ENCODE measurements around the gene SFI1. TPM values are rescaled to one million over a fixed set of nuclear protein-coding genes. Genes with fewer than 3 reads are reported as not detected.
A peak's percentile ranks its signal among the peaks of the same experiment; 100 is the strongest.

The SFI1 gene
- total RNA-seq, 1 experiment from 2014 or later: 53.1 TPM

GRCh38 chr22:31490496-31490925 lies 5.8 kb upstream of the SFI1 start:
- Histone ChIP-seq H3K27ac (ENCODE audit: low read depth, low read length) (peak overlapping the region; percentile 88), H3K9me3 (ENCODE audit: control insufficient read depth in 1 of 2, insufficient read depth in 1 of 2, low read depth in 1 of 2, low read length in 2 of 2) (no peaks in the 10 kb centered on the region), H3K79me2 (ENCODE audit: insufficient read depth, low read length) (peaks cover 30% of the 10 kb centered on the region), H3K4me2 (ENCODE audit: low read length) (peak overlapping the region; percentile 88), H3K4me3 (replicated peaks in 1 of 2; ENCODE audit: low read depth in 1 of 2, low read length in 2 of 2) (peak overlapping the region; percentile 66 to 88), H3K27me3 (ENCODE audit: insufficient read depth, low read length) (no peaks in the 10 kb centered on the region), H4K20me1 (ENCODE audit: insufficient read depth) (no peaks in the 10 kb centered on the region), H3K9ac (ENCODE audit: low read length) (peak overlapping the region; percentile 80), H3K36me3 (ENCODE audit: control insufficient read depth in 1 of 2, insufficient read depth in 2 of 2, low read length in 2 of 2) (peaks cover 3 to 4% of the 10 kb centered on the region in 2 experiments; a peak in 3 of 4 replicates), H2AFZ (ENCODE audit: low read depth, low read length, poor library complexity, severe bottlenecking) (peak overlapping the region; percentile 77), H3K4me1 (ENCODE audit: control insufficient read depth in 1 of 2, insufficient read depth in 2 of 2, low read length in 2 of 2) (peaks cover 21 to 24% of the 10 kb centered on the region in 2 experiments), H3K9me2 (ENCODE audit: insufficient read depth) (no peaks in the 10 kb centered on the region)
- DNase-seq (ENCODE audit: low read depth, low spot score) (peak; percentile 22), ATAC-seq (peak; percentile 55)
- RAD21 ChIA-PET (ENCODE audit: low non-redundant PET in 1 of 2, low total read pairs in 2 of 2, uncharacterized antibody in 2 of 2, unreplicated experiment in 2 of 2): no interaction called here
- CTCF ChIA-PET: no interaction called here
- POLR2A ChIA-PET: no interaction called here
- intact Hi-C loops (cut with micrococcal nuclease): no loop called here
- BruUV-seq (replicated peaks): TSS peak; percentile 73
- no peak for TF ChIP-seq CBX3 (IDR thresholded peaks at IDR 0.05; ENCODE audit: low read depth)
- no peak for TF ChIP-seq POLR2AphosphoS5 (IDR thresholded peaks at IDR 0.05; ENCODE audit: low read depth, low read length)
- TF ChIP-seq, protein P1, sequence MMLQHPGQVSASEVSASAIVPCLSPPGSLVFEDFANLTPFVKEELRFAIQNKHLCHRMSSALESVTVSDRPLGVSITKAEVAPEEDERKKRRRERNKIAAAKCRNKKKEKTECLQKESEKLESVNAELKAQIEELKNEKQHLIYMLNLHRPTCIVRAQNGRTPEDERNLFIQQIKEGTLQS (IDR thresholded peaks at IDR 0.05): no peak
- TF ChIP-seq CEBPB (IDR thresholded peaks at IDR 0.05; ENCODE audit: low read depth): no peak
- peak; percentile 41; the same call in 1 of the 2 replicates for TF ChIP-seq SIN3A (IDR thresholded peaks at IDR 0.05; ENCODE audit: low read depth)
- no peak for TF ChIP-seq JUND (IDR thresholded peaks at IDR 0.05)
- TF ChIP-seq SP1 (IDR thresholded peaks at IDR 0.05; ENCODE audit: low read depth): no peak

GRCh38 chr22:31491218-31491962 lies 4.9 kb upstream of the SFI1 start:
- ChIA-PET CTCF (no interaction called here), POLR2A (no interaction called here), RAD21 (ENCODE audit: low non-redundant PET in 1 of 2, low total read pairs in 2 of 2, uncharacterized antibody in 2 of 2, unreplicated experiment in 2 of 2) (no interaction called here)
- BruUV-seq (replicated peaks): no TSS peak
- Histone ChIP-seq H3K36me3 (ENCODE audit: control insufficient read depth in 1 of 2, insufficient read depth in 2 of 2, low read length in 2 of 2) (peaks cover 3 to 4% of the 10 kb centered on the region in 2 experiments; a peak in 3 of 4 replicates), H4K20me1 (ENCODE audit: insufficient read depth) (no peaks in the 10 kb centered on the region), H2AFZ (ENCODE audit: low read depth, low read length, poor library complexity, severe bottlenecking) (no peak overlapping the region), H3K4me1 (ENCODE audit: control insufficient read depth in 1 of 2, insufficient read depth in 2 of 2, low read length in 2 of 2) (peaks cover 25 to 26% of the 10 kb centered on the region in 2 experiments), H3K4me2 (ENCODE audit: low read length) (peak overlapping the region; percentile 88), H3K9ac (ENCODE audit: low read length) (peak overlapping the region; percentile 80), H3K9me2 (ENCODE audit: insufficient read depth) (no peaks in the 10 kb centered on the region), H3K79me2 (ENCODE audit: insufficient read depth, low read length) (peaks cover 30% of the 10 kb centered on the region), H3K9me3 (ENCODE audit: control insufficient read depth in 1 of 2, insufficient read depth in 1 of 2, low read depth in 1 of 2, low read length in 2 of 2) (no peaks in the 10 kb centered on the region), H3K27ac (ENCODE audit: low read depth, low read length) (peak overlapping the region; percentile 88; the same call in 1 of the 2 replicates), H3K27me3 (ENCODE audit: insufficient read depth, low read length) (no peaks in the 10 kb centered on the region), H3K4me3 (replicated peaks in 1 of 2; ENCODE audit: low read depth in 1 of 2, low read length in 2 of 2) (peak overlapping the region; percentile 66 to 88)
- TF ChIP-seq ZBTB33 (IDR thresholded peaks at IDR 0.05; ENCODE audit: extremely low read depth, insufficient replicate concordance, low read length) (no peak), SP1 (IDR thresholded peaks at IDR 0.05; ENCODE audit: low read depth) (no peak), CBX3 (IDR thresholded peaks at IDR 0.05; ENCODE audit: low read depth) (no peak), ZNF274 (IDR thresholded peaks at IDR 0.05; ENCODE audit: low read depth, low read length) (no peak), TCF7L2 (IDR thresholded peaks at IDR 0.05; ENCODE audit: borderline replicate concordance, extremely low read depth, insufficient read depth, insufficient read length) (no peak), CEBPB (IDR thresholded peaks at IDR 0.05; ENCODE audit: low read depth) (no peak), EGR1 (IDR thresholded peaks at IDR 0.05; ENCODE audit: low read depth) (no peak), SRF (IDR thresholded peaks at IDR 0.05; ENCODE audit: low read depth) (no peak), RAD21 (IDR thresholded peaks at IDR 0.05; ENCODE audit: low read depth) (no peak), CTCF (IDR thresholded peaks at IDR 0.05 in 2 of 3, conservative IDR thresholded peaks at IDR 0.05 in 1 of 3; ENCODE audit: borderline replicate concordance in 1 of 3, insufficient read depth in 1 of 3, low read depth in 2 of 3, low read length in 2 of 3) (no peak)
- ATAC-seq (no peak), DNase-seq (ENCODE audit: low read depth, low spot score) (no peak)
- intact Hi-C loops (cut with micrococcal nuclease): no loop called here

All from HCT116 (cell line).